Tibial nerve (tissue), 4 donors: Measurements from ENCODE around the gene GIN1. TPM values are rescaled to one million over a fixed set of nuclear protein-coding genes. Genes with fewer than 3 reads are reported as not detected.

Source experiments
- DNase-seq, 2 donors: peaks; one replicate each; pipeline ENCODE4 v3.0.0-alpha.2; 2019; ENCODE audit warnings: low spot score in 2 of 2
- H3K27ac ChIP-seq, 4 donors: fragments of 200-600 bp; sonication (generic) in 3 of 4; one replicate each; pipeline ENCODE4 v1.5.1; 2017 to 2019; ENCODE audit warnings: mild to moderate bottlenecking in 1 of 4
- H3K27me3 ChIP-seq, 2 donors: fragments of 200-600 bp; sonication (generic) in 1 of 2; one replicate each; pipeline versions ENCODE4 v1.5.1 to v1.6.0; 2017 to 2019
- H3K36me3 ChIP-seq, 3 donors: fragments of 200-600 bp; sonication (generic); one replicate each; pipeline ENCODE4 v1.5.1; 2018 to 2019
- H3K4me1 ChIP-seq, 4 donors: fragments of 200-600 bp; sonication (generic) in 3 of 4; one replicate each; pipeline ENCODE4 v1.5.1; 2017 to 2019
- H3K4me3 ChIP-seq, 4 donors: fragments of 200-600 bp; sonication (generic) in 3 of 4; one replicate each; pipeline ENCODE4 v1.5.1; 2017 to 2019; ENCODE audit warnings: mild to moderate bottlenecking in 1 of 4, moderate library complexity in 1 of 4
- H3K9me3 ChIP-seq, 4 donors: fragments of 200-600 bp; sonication (generic) in 3 of 4; one replicate each; pipeline ENCODE4 v1.5.1; 2017 to 2019
- EP300 ChIP-seq, 2 donors: sonication (generic); formaldehyde crosslinking; IDR thresholded peaks; one replicate each; pipeline ENCODE4 v1.6.1; 2017; ENCODE audit warnings: antibody characterized with exemption in 2 of 2, mild to moderate bottlenecking in 1 of 2
- POLR2A ChIP-seq, 2 donors: fragments of 450-650 bp; IDR thresholded peaks; one replicate each; pipeline ENCODE4 v1.6.1; 2017; ENCODE audit warnings: antibody characterized with exemption in 2 of 2, mild to moderate bottlenecking in 2 of 2, moderate library complexity in 2 of 2
- WGBS, 2 donors: methylation state at CpG; one replicate each; pipeline ENCODE4 v1.1.5; 2018; 5-methylcytosine and 5-hydroxymethylcytosine counted together
- total RNA-seq, 4 donors: library from RNA; depleted of rRNA; stranded (reverse); fragments of >200 nt; gene quantifications; one replicate each; pipeline ENCODE4 v1.1.0, GENCODE V29; 2016
- TF ChIP-seq, protein P1 (sequence below), 5 experiments: fragments of 200-600 bp in 3 of 5; fragments of 450-650 bp in 2 of 5; sonication (generic) in 3 of 5; IDR thresholded peaks; one replicate each; pipeline ENCODE4 v1.5.1; 2016 to 2019; ENCODE audit warnings: antibody characterized with exemption in 5 of 5, mild to moderate bottlenecking in 3 of 5, moderate library complexity in 2 of 5

Gene GIN1, protein sequence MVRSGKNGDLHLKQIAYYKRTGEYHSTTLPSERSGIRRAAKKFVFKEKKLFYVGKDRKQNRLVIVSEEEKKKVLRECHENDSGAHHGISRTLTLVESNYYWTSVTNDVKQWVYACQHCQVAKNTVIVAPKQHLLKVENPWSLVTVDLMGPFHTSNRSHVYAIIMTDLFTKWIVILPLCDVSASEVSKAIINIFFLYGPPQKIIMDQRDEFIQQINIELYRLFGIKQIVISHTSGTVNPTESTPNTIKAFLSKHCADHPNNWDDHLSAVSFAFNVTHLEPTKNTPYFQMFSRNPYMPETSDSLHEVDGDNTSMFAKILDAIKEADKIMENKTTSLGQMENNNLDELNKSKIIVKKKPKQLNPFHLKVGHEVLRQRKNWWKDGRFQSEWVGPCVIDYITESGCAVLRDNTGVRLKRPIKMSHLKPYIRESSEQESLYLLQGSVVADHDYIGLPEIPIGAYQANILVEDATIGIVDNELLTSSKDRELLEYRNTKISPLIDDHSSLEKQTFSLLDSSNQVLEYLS
- total RNA-seq, result 1 to 10 TPM; 2.9 to 9.2 (median 7.1) TPM

DNA sequence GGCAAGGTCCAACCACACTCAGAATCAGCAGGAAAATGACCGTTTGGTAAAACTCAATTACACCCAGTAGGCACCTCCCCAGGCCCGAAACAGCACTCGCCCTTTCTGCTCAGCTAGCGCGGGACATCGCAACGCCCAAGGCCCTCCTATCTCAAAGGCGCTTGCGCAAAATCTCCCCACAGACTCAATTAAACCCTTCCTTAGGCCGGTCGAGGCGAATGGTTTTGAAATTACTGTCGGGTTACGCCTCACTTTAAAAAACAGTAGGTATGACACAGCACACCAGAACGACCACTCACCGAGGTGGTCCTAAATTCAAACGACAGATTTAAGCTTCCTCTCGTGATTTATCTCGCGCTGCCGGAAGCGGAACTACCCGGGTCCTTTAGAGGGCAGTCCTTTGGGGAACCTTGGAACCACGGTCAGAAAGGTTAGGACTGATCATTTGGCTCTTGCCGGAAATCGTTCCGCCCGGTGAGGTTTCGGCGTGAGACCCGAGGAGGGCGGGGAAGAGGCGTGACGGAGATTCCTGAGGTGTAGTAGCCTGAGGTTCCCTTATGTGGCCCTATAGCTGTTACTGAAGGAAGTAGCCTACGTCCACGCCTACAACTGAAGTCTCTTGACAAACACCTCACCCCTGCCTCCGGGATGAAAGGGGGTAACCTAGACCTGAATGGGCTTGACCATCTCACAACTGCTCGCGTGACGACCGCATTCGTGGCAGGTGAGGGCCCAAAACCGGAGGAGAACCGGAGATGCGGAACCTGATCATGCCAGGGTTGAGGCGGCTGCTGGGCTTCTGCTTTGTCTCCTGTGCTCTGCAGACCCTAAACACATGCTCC lies at the start of gene GIN1, which contains the start of gene PPIP5K2:
Gene GIN1, minus strand, starts transcription at position 374 of the 842 bp plus-strand sequence. CDS start 11,431 bp downstream, outside the sequence.
Gene PPIP5K2, plus strand, starts transcription at position 537 of the 842 bp plus-strand sequence. CDS start 9,289 bp downstream, outside the sequence.
- H3K27me3 ChIP-seq, result no peaks in the 10 kb centered on the region
- peak; percentile 86 to 97 for DNase-seq
- H3K9me3 ChIP-seq, result no peaks in the 10 kb centered on the region
- peak within 1 kb of the TSS; percentile 90 to 92 (median 91) for H3K27ac ChIP-seq
- WGBS, 2 donors, result 1% methylated on average over 46 of the region's 46 CpGs
- TF ChIP-seq, protein P1, sequence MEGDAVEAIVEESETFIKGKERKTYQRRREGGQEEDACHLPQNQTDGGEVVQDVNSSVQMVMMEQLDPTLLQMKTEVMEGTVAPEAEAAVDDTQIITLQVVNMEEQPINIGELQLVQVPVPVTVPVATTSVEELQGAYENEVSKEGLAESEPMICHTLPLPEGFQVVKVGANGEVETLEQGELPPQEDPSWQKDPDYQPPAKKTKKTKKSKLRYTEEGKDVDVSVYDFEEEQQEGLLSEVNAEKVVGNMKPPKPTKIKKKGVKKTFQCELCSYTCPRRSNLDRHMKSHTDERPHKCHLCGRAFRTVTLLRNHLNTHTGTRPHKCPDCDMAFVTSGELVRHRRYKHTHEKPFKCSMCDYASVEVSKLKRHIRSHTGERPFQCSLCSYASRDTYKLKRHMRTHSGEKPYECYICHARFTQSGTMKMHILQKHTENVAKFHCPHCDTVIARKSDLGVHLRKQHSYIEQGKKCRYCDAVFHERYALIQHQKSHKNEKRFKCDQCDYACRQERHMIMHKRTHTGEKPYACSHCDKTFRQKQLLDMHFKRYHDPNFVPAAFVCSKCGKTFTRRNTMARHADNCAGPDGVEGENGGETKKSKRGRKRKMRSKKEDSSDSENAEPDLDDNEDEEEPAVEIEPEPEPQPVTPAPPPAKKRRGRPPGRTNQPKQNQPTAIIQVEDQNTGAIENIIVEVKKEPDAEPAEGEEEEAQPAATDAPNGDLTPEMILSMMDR (IDR thresholded peaks at IDR 0.05), result peak in 3 of 5 experiments; percentile 13 to 39 (median 14)
- peak; percentile 85 to 95 for TF ChIP-seq EP300 (IDR thresholded peaks at IDR 0.05)
- peak; percentile 23 to 52 for TF ChIP-seq POLR2A (IDR thresholded peaks at IDR 0.05)
- H3K4me1 ChIP-seq, result peaks cover 0 to 39% (median 7%) of the 10 kb centered on the region in 4 donors
- no peaks in the 10 kb centered on the region for H3K36me3 ChIP-seq
- H3K4me3 ChIP-seq, result peak within 1 kb of the TSS; percentile 61 to 89 (median 70)

DNA sequence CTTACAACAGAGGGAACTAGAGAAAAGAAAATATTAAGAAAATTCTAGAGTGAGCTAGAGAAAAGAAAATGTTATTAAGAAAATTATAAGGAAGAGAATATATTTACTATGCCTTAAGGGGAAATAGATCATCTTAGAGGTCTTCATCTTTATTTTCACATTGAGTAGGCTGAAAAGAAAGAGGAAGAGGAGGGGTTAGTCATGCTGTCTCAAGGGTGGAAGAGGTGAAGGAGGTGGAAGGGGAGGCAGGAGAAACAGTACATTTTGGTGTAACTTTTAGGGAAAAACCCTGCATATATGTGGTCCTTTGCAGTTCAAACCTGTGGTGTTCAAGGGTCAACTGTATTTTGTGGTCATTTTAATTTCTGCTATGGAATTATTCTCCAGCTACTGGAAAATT lies 46.8 kb upstream of the GIN1 start:
- TF ChIP-seq POLR2A (IDR thresholded peaks at IDR 0.05) (no peak), EP300 (IDR thresholded peaks at IDR 0.05) (no peak)
- TF ChIP-seq, protein P1 (IDR thresholded peaks at IDR 0.05), result no peak
- H3K9me3 ChIP-seq, result no peaks in the 10 kb centered on the region
- no peaks in the 10 kb centered on the region for H3K27me3 ChIP-seq
- no peak overlapping the region for H3K4me3 ChIP-seq
- DNase-seq, result no peak
- no peaks in the 10 kb centered on the region for H3K4me1 ChIP-seq
- H3K36me3 ChIP-seq, result peaks cover 0 to 37% (median 3%) of the 10 kb centered on the region in 3 donors
- H3K27ac ChIP-seq, result no peak overlapping the region

DNA sequence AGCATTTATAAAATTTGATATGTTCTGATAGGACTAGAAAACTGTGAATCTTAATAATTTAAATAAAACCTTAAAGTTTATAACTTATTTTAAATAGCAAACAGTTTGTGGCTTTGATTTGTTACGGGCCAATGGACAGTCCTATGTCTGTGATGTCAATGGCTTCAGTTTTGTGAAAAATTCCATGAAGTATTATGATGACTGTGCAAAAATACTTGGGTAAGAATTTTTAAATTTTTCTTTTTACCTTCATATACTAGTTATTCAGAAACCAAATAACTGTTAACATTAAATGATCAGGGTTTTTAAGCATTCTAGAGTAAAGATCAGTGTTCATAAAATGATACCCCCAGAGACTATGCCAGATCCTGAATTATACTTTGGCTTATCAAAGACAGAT lies 31.2 kb upstream of the GIN1 start:
- no peak for DNase-seq
- Histone ChIP-seq H3K4me3 (no peak overlapping the region), H3K27me3 (no peaks in the 10 kb centered on the region), H3K27ac (no peak overlapping the region), H3K36me3 (peaks cover 0 to 41% (median 0%) of the 10 kb centered on the region in 3 donors), H3K9me3 (no peaks in the 10 kb centered on the region), H3K4me1 (no peaks in the 10 kb centered on the region)
- 97 to 98% methylated on average over 1 of the region's 1 CpG for WGBS, 2 donors
- TF ChIP-seq POLR2A (IDR thresholded peaks at IDR 0.05), result no peak
- TF ChIP-seq, protein P1 (IDR thresholded peaks at IDR 0.05), result no peak
- TF ChIP-seq EP300 (IDR thresholded peaks at IDR 0.05), result no peak

DNA sequence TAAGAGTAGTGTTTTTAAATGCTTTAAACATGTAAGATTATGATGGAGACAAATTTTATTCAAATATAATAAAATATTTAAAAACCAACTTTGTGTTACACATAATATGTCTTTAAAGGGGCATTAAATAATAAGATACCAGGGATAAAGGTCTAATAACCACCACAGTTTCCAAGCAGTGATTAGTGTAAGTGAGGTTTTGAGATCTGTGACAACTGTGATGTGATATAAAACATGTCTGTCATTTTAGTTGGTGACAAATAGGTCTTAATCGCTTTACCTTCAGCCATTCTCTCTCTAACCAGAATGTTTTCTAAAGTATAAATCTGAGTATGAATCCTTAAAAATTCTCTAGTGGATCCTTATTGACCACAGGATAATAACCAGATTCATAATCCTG lies 28.3 kb upstream of the GIN1 start:
- no peak overlapping the region for H3K4me3 ChIP-seq
- no peak overlapping the region for H3K27ac ChIP-seq
- no peak for DNase-seq
- no peaks in the 10 kb centered on the region for H3K4me1 ChIP-seq
- H3K27me3 ChIP-seq, result no peaks in the 10 kb centered on the region
- TF ChIP-seq EP300 (IDR thresholded peaks at IDR 0.05) (no peak), POLR2A (IDR thresholded peaks at IDR 0.05) (no peak)
- TF ChIP-seq, protein P1 (IDR thresholded peaks at IDR 0.05), result no peak
- peaks cover 0 to 21% (median 0%) of the 10 kb centered on the region in 3 donors for H3K36me3 ChIP-seq
- no peaks in the 10 kb centered on the region for H3K9me3 ChIP-seq
- WGBS, 2 donors, result 91 to 100% methylated on average over 1 of the region's 1 CpG
